Skeletal muscle tissue (tissue), 4 donors: Measurements from ENCODE around the gene SLC22A23. TPM values are rescaled to one million over a fixed set of nuclear protein-coding genes. Genes with fewer than 3 reads are reported as not detected.
"Not testable (repeated sequence)": the region's sequence is repeated elsewhere in the genome, so short reads cannot be mapped to it uniquely, and the experiment has no call there.

ENCODE experiments used
- H3K27ac ChIP-seq: one replicate; pipeline ENCODE4 v1.7.0; 2013; ENCODE audit warnings: mild to moderate bottlenecking, low read depth, low read length, inconsistent platforms
- H3K27me3 ChIP-seq, 3 donors: one replicate each; pipeline ENCODE4 v1.7.0; 2013; ENCODE audit warnings: low read length in 3 of 3; ENCODE audit not compliant: control insufficient read depth in 3 of 3, insufficient read depth in 3 of 3
- H3K36me3 ChIP-seq, 3 donors: one replicate each; pipeline ENCODE4 v1.7.0; 2013; ENCODE audit warnings: low read length in 3 of 3; ENCODE audit not compliant: control insufficient read depth in 3 of 3, insufficient read depth in 3 of 3
- H3K4me1 ChIP-seq, 3 donors: one replicate each; pipeline ENCODE4 v1.7.0; 2013; ENCODE audit warnings: low read length in 3 of 3, mild to moderate bottlenecking in 3 of 3; ENCODE audit not compliant: control insufficient read depth in 3 of 3, insufficient read depth in 3 of 3
- H3K4me3 ChIP-seq, 3 donors: one replicate each; pipeline ENCODE4 v1.7.0; 2013; ENCODE audit warnings: low read length in 3 of 3
- H3K9ac ChIP-seq, 3 donors: one replicate each; pipeline ENCODE4 v1.7.0; 2013; ENCODE audit warnings: low read length in 3 of 3, mild to moderate bottlenecking in 3 of 3, moderate library complexity in 2 of 3, low read depth in 1 of 3
- H3K9me3 ChIP-seq, 3 donors: one replicate each; pipeline ENCODE4 v1.7.0; 2013; ENCODE audit warnings: low read length in 3 of 3; ENCODE audit not compliant: control insufficient read depth in 3 of 3
- total RNA-seq: library from RNA; depleted of rRNA; stranded (reverse); fragments of >200 nt; gene quantifications from one replicate; pipeline ENCODE4 v1.2.3, GENCODE V29; 2014
- donor health status: Osteomylitis.

Gene SLC22A23
- total RNA-seq, 1 donor from 2014 or later: 2.6 TPM

GRCh38 chr6:3388786-3389185 lies 68.1 kb downstream of the SLC22A23 start:
- no peak overlapping the region for H3K27ac ChIP-seq
- peaks cover 6 to 13% (median 8%) of the 10 kb centered on the region in 3 donors for H3K4me1 ChIP-seq
- no peaks in the 10 kb centered on the region for H3K9me3 ChIP-seq
- H3K4me3 ChIP-seq: no peak overlapping the region
- no peaks in the 10 kb centered on the region for H3K36me3 ChIP-seq
- H3K9ac ChIP-seq: no peak overlapping the region
- H3K27me3 ChIP-seq: no peaks in the 10 kb centered on the region

DNA sequence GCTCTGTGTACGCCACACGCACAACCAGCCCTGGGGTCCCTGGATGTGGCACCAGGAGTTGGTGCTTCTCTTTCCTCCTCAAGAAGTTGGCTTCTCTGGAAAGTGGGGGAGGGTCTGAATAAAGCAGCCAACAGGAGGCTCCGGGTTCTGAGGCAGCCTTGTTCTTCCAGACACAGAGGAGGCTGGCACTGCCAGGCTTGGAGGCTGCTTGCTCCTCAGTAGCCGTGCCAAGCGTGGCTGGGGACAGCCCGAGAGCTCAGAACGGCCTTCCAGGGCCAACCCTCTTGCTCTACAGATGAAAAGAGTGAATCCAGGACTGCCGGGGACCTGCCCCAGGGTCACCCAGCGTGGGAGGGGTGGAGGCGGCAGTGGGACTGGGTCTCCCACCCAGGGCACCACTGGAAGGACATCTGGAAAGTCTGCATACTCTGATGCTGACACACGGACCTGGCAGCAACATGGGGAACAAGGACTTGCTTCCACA lies 70.4 kb downstream of the SLC22A23 start:
- Histone ChIP-seq H3K27me3 (no peaks in the 10 kb centered on the region), H3K36me3 (no peaks in the 10 kb centered on the region), H3K4me1 (peaks cover 9 to 14% (median 12%) of the 10 kb centered on the region in 3 donors), H3K4me3 (no peak overlapping the region), H3K9me3 (no peaks in the 10 kb centered on the region), H3K9ac (no peak overlapping the region), H3K27ac (no peak overlapping the region)

DNA sequence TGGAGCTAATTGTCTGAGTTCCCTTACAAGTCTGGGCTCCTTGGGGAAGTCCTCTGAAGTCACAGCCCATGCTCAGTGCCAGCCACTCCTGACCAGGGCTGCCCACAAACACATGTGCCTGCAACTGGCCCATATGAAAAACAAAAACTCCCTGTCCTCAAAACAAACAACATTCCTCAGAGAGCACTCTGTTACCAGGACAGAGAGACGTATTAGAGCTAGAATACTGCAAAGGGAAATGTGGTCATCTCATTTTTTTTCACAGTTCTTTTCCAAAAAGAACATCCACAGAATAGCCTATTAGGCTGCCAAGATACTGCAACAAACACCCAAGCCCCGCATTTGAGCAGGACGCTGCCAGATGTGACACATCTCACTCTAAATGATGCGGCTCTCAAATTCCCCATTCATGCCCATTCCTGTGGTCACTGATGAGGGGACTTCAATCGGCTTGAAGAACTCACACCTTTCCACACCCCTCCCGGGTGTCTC lies 71.1 kb downstream of the SLC22A23 start:
- H3K4me3 ChIP-seq: no peak overlapping the region
- H3K9ac ChIP-seq: no peak overlapping the region
- peaks cover 13 to 21% (median 15%) of the 10 kb centered on the region in 3 donors for H3K4me1 ChIP-seq
- H3K9me3 ChIP-seq: no peaks in the 10 kb centered on the region
- H3K27me3 ChIP-seq: no peaks in the 10 kb centered on the region
- H3K27ac ChIP-seq: no peak overlapping the region
- H3K36me3 ChIP-seq: no peaks in the 10 kb centered on the region

GRCh38 chr6:3385181-3385580 lies 71.7 kb downstream of the SLC22A23 start:
- H3K9me3 ChIP-seq, H3K36me3 ChIP-seq, H3K27ac ChIP-seq, H3K27me3 ChIP-seq, H3K4me3 ChIP-seq, H3K9ac ChIP-seq: not testable (repeated sequence)
- H3K4me1 ChIP-seq: peaks cover 13 to 22% (median 13%) of the 10 kb centered on the region in 3 donors

DNA sequence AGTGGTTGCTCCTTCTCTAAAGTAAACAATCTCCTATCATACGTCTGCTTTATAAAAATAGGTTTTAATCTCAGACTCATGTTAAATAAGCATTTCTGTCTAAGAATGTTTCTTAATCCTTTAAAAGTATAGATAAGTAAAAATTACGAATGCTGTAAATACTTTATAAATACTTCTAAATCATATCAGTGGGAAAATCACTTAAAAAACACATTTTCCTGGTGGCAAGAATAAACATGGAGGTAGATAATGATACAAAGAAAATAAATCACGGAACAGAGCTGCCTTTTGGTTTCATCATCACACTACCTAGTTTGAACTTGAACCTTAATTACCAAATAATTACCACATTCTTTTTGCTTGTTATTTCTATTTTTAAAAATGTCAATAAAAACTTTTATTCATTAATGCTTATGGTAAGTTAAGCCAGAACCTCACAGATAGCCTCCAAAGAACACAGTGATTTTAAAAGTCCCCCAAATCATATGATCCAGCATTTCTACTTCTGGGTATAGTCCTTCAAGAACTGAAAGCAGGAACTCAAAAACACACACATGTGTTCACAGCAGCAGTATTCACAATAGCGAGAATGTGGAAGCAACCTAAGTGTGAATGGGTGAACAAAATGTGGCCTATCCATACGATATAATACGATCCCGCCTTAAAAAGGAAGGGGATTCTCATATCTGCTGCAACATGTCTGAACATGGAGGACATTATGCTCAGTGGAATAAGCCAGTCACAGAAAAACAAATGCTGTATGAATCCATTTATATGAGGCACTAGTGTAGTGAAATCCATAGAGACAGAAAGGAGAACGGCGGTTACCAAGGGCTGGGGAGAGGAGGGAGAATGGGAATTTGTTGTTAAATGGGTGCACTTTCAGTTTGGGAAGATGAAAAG lies 72.4 kb downstream of the SLC22A23 start:
- Histone ChIP-seq H3K4me1 (peaks cover 12 to 20% (median 13%) of the 10 kb centered on the region in 3 donors), H3K9ac (no peak overlapping the region), H3K9me3 (no peaks in the 10 kb centered on the region), H3K36me3 (no peaks in the 10 kb centered on the region), H3K27me3 (no peaks in the 10 kb centered on the region), H3K4me3 (no peak overlapping the region), H3K27ac (no peak overlapping the region)

- Histone ChIP-seq H3K27me3 (no peaks in the 10 kb centered on the region), H3K9ac (no peak overlapping the region)
These were observed 73.3 kb downstream of the SLC22A23 start for GRCh38 chr6:3383525-3383924.

GRCh38 chr6:3382326-3383279 lies 74.2 kb downstream of the SLC22A23 start:
- no peak overlapping the region for H3K27ac ChIP-seq
- H3K4me3 ChIP-seq: no peak overlapping the region
- H3K36me3 ChIP-seq: no peaks in the 10 kb centered on the region
- H3K4me1 ChIP-seq: peaks cover 12 to 31% (median 20%) of the 10 kb centered on the region in 3 donors
- H3K27me3 ChIP-seq: no peaks in the 10 kb centered on the region
- H3K9ac ChIP-seq: no peak overlapping the region
- H3K9me3 ChIP-seq: no peaks in the 10 kb centered on the region

More at GRCh38 chr6:3383525-3383924, 73.3 kb downstream of the SLC22A23 start:
- Histone ChIP-seq H3K36me3 (no peaks in the 10 kb centered on the region), H3K27ac (no peak overlapping the region), H3K4me1 (peaks cover 12 to 25% (median 13%) of the 10 kb centered on the region in 3 donors), H3K9me3 (no peaks in the 10 kb centered on the region), H3K4me3 (no peak overlapping the region)

- Histone ChIP-seq H3K27ac (no peak overlapping the region), H3K27me3 (no peaks in the 10 kb centered on the region), H3K36me3 (no peaks in the 10 kb centered on the region), H3K4me1 (peaks cover 14 to 36% (median 25%) of the 10 kb centered on the region in 3 donors), H3K9ac (no peak overlapping the region), H3K9me3 (no peaks in the 10 kb centered on the region), H3K4me3 (no peak overlapping the region)
These were observed 75.5 kb downstream of the SLC22A23 start for GRCh38 chr6:3381233-3381921.
